ENCODE measurements around the gene PRR5L.

Gene PRR5L

DNA sequence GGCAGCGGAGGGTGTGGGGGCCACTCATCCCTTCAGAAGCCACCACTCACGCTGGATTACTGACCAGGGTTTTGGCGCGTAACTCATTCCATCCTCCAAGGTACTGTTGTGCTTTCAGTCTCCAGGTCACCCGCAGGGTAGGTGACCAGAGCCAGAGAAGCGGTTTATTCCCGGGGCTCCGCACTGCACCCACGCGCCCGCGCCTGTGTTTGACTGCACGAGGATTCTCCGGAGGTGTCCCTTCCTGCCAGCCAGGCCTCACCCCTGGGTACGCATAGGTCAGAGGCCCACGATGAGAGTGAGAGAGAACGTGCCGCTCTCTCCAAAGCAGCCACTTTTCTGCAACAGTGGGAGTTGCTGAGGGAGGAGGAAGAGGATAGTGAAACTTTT lies 158.5 kb downstream of the PRR5L start:
- TF ChIP-seq TAF1 (IDR thresholded peaks at IDR 0.05; ENCODE audit: borderline replicate concordance, insufficient read depth, low read length), result no peak
- TF ChIP-seq FOXP2 (optimal IDR thresholded peaks at IDR 0.05; ENCODE audit: borderline replicate concordance, extremely low read depth, extremely low read length, insufficient read depth), result no peak
- TF ChIP-seq POLR2AphosphoS5 (IDR thresholded peaks at IDR 0.05; ENCODE audit: low read depth, low read length), result no peak
- no peak for TF ChIP-seq SIN3A (IDR thresholded peaks at IDR 0.05; ENCODE audit: borderline replicate concordance, insufficient read depth, low read length)
- TF ChIP-seq, protein P1, sequence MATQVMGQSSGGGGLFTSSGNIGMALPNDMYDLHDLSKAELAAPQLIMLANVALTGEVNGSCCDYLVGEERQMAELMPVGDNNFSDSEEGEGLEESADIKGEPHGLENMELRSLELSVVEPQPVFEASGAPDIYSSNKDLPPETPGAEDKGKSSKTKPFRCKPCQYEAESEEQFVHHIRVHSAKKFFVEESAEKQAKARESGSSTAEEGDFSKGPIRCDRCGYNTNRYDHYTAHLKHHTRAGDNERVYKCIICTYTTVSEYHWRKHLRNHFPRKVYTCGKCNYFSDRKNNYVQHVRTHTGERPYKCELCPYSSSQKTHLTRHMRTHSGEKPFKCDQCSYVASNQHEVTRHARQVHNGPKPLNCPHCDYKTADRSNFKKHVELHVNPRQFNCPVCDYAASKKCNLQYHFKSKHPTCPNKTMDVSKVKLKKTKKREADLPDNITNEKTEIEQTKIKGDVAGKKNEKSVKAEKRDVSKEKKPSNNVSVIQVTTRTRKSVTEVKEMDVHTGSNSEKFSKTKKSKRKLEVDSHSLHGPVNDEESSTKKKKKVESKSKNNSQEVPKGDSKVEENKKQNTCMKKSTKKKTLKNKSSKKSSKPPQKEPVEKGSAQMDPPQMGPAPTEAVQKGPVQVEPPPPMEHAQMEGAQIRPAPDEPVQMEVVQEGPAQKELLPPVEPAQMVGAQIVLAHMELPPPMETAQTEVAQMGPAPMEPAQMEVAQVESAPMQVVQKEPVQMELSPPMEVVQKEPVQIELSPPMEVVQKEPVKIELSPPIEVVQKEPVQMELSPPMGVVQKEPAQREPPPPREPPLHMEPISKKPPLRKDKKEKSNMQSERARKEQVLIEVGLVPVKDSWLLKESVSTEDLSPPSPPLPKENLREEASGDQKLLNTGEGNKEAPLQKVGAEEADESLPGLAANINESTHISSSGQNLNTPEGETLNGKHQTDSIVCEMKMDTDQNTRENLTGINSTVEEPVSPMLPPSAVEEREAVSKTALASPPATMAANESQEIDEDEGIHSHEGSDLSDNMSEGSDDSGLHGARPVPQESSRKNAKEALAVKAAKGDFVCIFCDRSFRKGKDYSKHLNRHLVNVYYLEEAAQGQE (IDR thresholded peaks at IDR 0.05; ENCODE audit: insufficient read depth in 1 of 2, low read depth in 2 of 2, low read length in 2 of 2), result no peak

DNA sequence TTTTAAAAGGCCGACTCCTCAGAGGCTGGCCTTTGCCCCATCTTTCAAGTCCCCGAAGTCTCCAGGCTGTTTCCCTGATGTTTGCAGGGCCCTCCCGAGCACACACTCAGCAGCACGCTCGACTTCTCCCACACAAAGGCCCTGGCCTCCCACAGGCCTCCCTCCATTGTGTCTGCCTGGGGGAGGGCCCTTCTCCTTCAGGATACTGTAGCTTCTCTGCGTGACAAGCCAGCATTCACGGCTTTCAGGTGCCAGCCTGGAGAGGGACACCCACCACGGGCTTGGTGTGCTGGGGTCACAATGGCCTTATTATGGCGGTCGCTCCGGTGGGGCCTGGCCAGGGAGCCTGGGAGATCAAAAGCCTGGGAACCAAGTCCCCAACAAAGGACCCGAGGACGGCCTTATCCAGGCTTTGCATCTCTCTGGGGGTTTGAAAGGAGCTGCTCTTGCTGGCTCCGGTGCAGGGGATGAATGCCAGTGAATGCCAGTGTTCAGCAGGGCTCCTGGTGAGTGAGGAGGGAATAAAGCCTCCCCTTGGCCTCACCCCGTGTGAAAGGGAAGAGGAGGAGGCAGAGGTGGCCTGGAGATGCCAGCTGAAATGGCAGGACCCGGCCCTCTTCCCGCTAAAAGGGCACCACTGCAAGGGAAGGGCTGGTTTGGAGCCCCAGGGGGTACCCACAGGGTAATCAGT lies 159.0 kb downstream of the PRR5L start:
- no peak for TF ChIP-seq TAF1 (IDR thresholded peaks at IDR 0.05; ENCODE audit: borderline replicate concordance, insufficient read depth, low read length)
- TF ChIP-seq POLR2AphosphoS5 (IDR thresholded peaks at IDR 0.05; ENCODE audit: low read depth, low read length), result no peak
- TF ChIP-seq, protein P1 (IDR thresholded peaks at IDR 0.05; ENCODE audit: insufficient read depth in 1 of 2, low read depth in 2 of 2, low read length in 2 of 2), result no peak
- TF ChIP-seq FOXP2 (optimal IDR thresholded peaks at IDR 0.05; ENCODE audit: borderline replicate concordance, extremely low read depth, extremely low read length, insufficient read depth), result no peak
- no peak for TF ChIP-seq SIN3A (IDR thresholded peaks at IDR 0.05; ENCODE audit: borderline replicate concordance, insufficient read depth, low read length)

DNA sequence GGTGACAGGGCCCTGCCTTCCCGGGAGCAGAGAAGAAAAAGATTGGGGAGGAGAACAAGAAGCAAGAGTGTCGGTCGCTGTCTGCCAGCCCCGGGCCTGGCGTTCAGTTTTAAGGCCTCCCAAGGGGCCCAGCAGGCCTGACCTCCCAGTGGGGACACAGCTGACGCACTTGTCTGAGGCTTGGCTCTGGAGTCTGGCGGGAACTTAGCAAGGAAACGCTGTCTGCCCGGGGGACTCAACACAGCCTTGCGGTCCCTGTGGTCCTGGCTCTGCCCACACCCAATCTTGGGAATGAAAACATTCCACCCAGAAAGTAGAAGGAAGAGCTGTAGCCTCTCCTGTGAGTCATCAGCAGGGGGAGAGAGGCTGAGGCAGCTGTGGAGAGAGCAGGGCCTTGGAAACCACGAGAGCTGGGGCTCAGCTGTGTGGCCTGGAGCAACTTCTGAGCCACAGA lies 159.6 kb downstream of the PRR5L start:
- TF ChIP-seq FOXP2 (optimal IDR thresholded peaks at IDR 0.05; ENCODE audit: borderline replicate concordance, extremely low read depth, extremely low read length, insufficient read depth), result no peak
- TF ChIP-seq TAF1 (IDR thresholded peaks at IDR 0.05; ENCODE audit: borderline replicate concordance, insufficient read depth, low read length), result no peak
- no peak for TF ChIP-seq POLR2AphosphoS5 (IDR thresholded peaks at IDR 0.05; ENCODE audit: low read depth, low read length)
- TF ChIP-seq, protein P1 (IDR thresholded peaks at IDR 0.05; ENCODE audit: insufficient read depth in 1 of 2, low read depth in 2 of 2, low read length in 2 of 2), result no peak
- TF ChIP-seq SIN3A (IDR thresholded peaks at IDR 0.05; ENCODE audit: borderline replicate concordance, insufficient read depth, low read length), result no peak

DNA sequence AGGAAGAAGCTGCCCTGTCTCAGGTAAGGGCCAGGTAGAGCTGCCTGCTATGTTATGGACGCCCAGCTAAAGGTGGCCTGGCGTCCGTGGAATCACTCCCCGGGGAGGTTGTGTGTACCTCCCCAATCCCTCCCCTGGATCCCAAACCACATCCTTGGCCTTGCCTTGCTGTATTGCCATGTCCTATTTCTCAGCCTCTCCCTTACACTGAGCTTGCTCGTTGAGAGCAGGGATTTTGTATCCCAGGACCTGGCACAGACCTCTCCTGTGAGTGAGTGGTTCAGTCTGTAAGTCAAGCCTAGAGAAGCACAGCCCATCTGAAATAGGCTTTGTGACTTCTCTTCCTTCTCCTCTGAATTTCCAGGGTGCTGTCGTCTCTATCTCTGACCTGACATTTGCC lies 160.1 kb downstream of the PRR5L start:
- TF ChIP-seq TAF1 (IDR thresholded peaks at IDR 0.05; ENCODE audit: borderline replicate concordance, insufficient read depth, low read length), result no peak
- no peak for TF ChIP-seq FOXP2 (optimal IDR thresholded peaks at IDR 0.05; ENCODE audit: borderline replicate concordance, extremely low read depth, extremely low read length, insufficient read depth)
- TF ChIP-seq SIN3A (IDR thresholded peaks at IDR 0.05; ENCODE audit: borderline replicate concordance, insufficient read depth, low read length), result no peak
- no peak for TF ChIP-seq POLR2AphosphoS5 (IDR thresholded peaks at IDR 0.05; ENCODE audit: low read depth, low read length)
- TF ChIP-seq, protein P1 (IDR thresholded peaks at IDR 0.05; ENCODE audit: insufficient read depth in 1 of 2, low read depth in 2 of 2, low read length in 2 of 2), result no peak

Measured in PFSK-1 (cell line).